Liver (tissue), 9 donors: ENCODE data around the gene AKR1C2. TPM values are rescaled to one million over a fixed set of nuclear protein-coding genes. Genes with fewer than 3 reads are reported as not detected.
"Not testable (repeated sequence)": the region's sequence is repeated elsewhere in the genome, so short reads cannot be mapped to it uniquely, and the experiment has no call there.

Experiments used
- DNase-seq: peaks from one replicate; pipeline ENCODE4 v3.0.0-alpha.2; 2017; ENCODE audit warnings: low spot score
- H3K27ac ChIP-seq, 2 donors: one replicate each; pipeline ENCODE4 v1.7.0; 2013; ENCODE audit warnings: inconsistent platforms in 2 of 2, low read length in 2 of 2, control low read depth in 1 of 2, low read depth in 1 of 2, mild to moderate bottlenecking in 1 of 2
- H3K27me3 ChIP-seq, 4 donors: one replicate each; pipeline versions ENCODE4 v1.6.1 to v1.7.0; 2013; ENCODE audit warnings: low read length in 3 of 4, inconsistent platforms in 1 of 4, mild to moderate bottlenecking in 1 of 4, moderate library complexity in 1 of 4; ENCODE audit not compliant: control insufficient read depth in 4 of 4, insufficient read depth in 4 of 4
- H3K36me3 ChIP-seq, 4 donors: one replicate each; pipeline versions ENCODE4 v1.6.1 to v1.7.0; 2013; ENCODE audit warnings: low read length in 3 of 4, mild to moderate bottlenecking in 3 of 4, low read depth in 1 of 4, moderate library complexity in 1 of 4; ENCODE audit not compliant: control insufficient read depth in 4 of 4, insufficient read depth in 3 of 4
- H3K4me1 ChIP-seq, 4 donors: one replicate each; pipeline versions ENCODE4 v1.6.1 to v1.7.0; 2013; ENCODE audit warnings: low read length in 3 of 4, mild to moderate bottlenecking in 3 of 4, moderate library complexity in 1 of 4; ENCODE audit not compliant: control insufficient read depth in 4 of 4, insufficient read depth in 4 of 4
- H3K4me3 ChIP-seq, 3 donors: one replicate each; pipeline versions ENCODE4 v1.6.1 to v1.7.0; 2013; ENCODE audit warnings: low read length in 3 of 3, control low read depth in 1 of 3, low read depth in 1 of 3, mild to moderate bottlenecking in 1 of 3
- H3K9ac ChIP-seq, 2 donors: one replicate each; pipeline ENCODE4 v1.7.0; 2013; ENCODE audit warnings: low read length in 2 of 2, mild to moderate bottlenecking in 2 of 2, moderate library complexity in 2 of 2, control low read depth in 1 of 2, low read depth in 1 of 2
- H3K9me3 ChIP-seq, 4 donors: one replicate each; pipeline versions ENCODE4 v1.6.1 to v1.7.0; 2013; ENCODE audit warnings: low read length in 3 of 4; ENCODE audit not compliant: control insufficient read depth in 4 of 4
- EGR1 ChIP-seq, 2 donors: IDR thresholded peaks; 2 replicates each; pipeline ENCODE4 v1.6.1; 2016 to 2018; ENCODE audit warnings: antibody characterized with exemption in 2 of 2, low read depth in 2 of 2
- FOXA2 ChIP-seq: IDR thresholded peaks from 2 replicates; pipeline ENCODE4 v1.6.1; 2016; ENCODE audit warnings: antibody characterized with exemption
- HNF4A ChIP-seq, 2 donors: conservative IDR thresholded peaks; 2 replicates each; pipeline ENCODE4 v1.6.1; 2016; ENCODE audit warnings: antibody characterized with exemption in 2 of 2, mild to moderate bottlenecking in 2 of 2
- JUND ChIP-seq, 2 donors: IDR thresholded peaks; 2 replicates each; pipeline ENCODE4 v1.6.1; 2016; ENCODE audit warnings: antibody characterized with exemption in 2 of 2
- RAD21 ChIP-seq, 2 donors: IDR thresholded peaks; 2 replicates each; pipeline ENCODE4 v1.6.1; 2016; ENCODE audit warnings: antibody characterized with exemption in 2 of 2, mild to moderate bottlenecking in 2 of 2
- RXRA ChIP-seq, 2 donors: IDR thresholded peaks; 2 replicates each; pipeline ENCODE4 v1.6.1; 2017 to 2018; ENCODE audit warnings: antibody characterized with exemption in 2 of 2, mild to moderate bottlenecking in 1 of 2
- SP1 ChIP-seq: IDR thresholded peaks from 2 replicates; pipeline ENCODE4 v1.6.1; 2018; ENCODE audit warnings: antibody characterized with exemption, mild to moderate bottlenecking
- TAF1 ChIP-seq: conservative IDR thresholded peaks from 2 replicates; pipeline ENCODE4 v1.6.1; 2016; ENCODE audit warnings: antibody characterized with exemption, mild to moderate bottlenecking
- YY1 ChIP-seq: IDR thresholded peaks from 2 replicates; pipeline ENCODE4 v1.6.1; 2016; ENCODE audit warnings: antibody characterized with exemption, mild to moderate bottlenecking
- WGBS: extraction: QIAGEN DNeasy Blood & Tissue Kit; methylation state at CpG from one replicate; pipeline ENCODE4 v1.1.7; 2013; 5-methylcytosine and 5-hydroxymethylcytosine counted together
- polyA plus RNA-seq, 2 donors: library from polyadenylated mRNA; stranded (reverse) in 1 of 2; unstranded in 1 of 2; fragments of 200-250 nt in 1 of 2; fragments of >200 nt in 1 of 2; fragmentation: Nextera tagmentation in 1 of 2; extraction: Ambion mirVana in 1 of 2; gene quantifications; one replicate each; pipeline versions ENCODE4 v1.2.1 to v1.2.3, GENCODE V29; 2013 to 2015
- total RNA-seq, 2 donors: library from RNA; depleted of rRNA; stranded (reverse); fragments of >200 nt; gene quantifications; one replicate each; pipeline ENCODE4 v1.2.3, GENCODE V29; 2014
- TF ChIP-seq, protein P1 (sequence below): IDR thresholded peaks from 2 replicates; pipeline ENCODE4 v1.6.1; 2016; ENCODE audit warnings: antibody characterized with exemption, mild to moderate bottlenecking
- TF ChIP-seq, protein P2 (sequence below): IDR thresholded peaks from 2 replicates; pipeline ENCODE4 v1.6.1; 2016; ENCODE audit warnings: antibody characterized with exemption
- TF ChIP-seq, protein P3 (sequence below): fragments of 150-350 bp; IDR thresholded peaks from 2 replicates; pipeline ENCODE4 v1.5.1; 2017; ENCODE audit warnings: improper control_type of control experiment, low read depth, low read length; ENCODE audit not compliant: missing input control
- donor health status: healthy.
- donor health status: healthy.
- donor health status: healthy.
- donor health status: healthy.
- donor health status: healthy.

The AKR1C2 gene
- total and polyA plus RNA-seq, 4 donors: 63.8 to 699 (median 162) TPM

DNA sequence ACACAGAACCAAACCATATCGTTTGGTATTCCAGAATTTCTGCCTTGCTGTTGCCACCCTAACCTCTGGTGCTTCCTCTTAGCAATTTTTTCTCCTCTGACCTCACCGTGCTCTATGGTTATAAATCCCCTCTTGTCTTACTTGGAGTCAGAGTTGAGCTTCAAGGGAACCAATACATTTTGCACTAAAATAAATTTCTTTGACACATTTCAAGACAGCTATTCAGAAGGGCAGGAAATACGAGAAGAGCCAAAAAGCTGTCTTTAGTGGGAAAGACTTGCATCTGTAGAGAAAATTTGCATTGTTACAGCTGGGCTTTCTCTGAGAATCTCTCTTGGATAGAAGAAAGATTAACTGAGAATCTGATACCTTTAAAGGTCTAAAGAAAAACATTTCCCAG, 14.5 kb upstream of the AKR1C2 start (continued):
- no peak for TF ChIP-seq TAF1
- TF ChIP-seq, protein P1, sequence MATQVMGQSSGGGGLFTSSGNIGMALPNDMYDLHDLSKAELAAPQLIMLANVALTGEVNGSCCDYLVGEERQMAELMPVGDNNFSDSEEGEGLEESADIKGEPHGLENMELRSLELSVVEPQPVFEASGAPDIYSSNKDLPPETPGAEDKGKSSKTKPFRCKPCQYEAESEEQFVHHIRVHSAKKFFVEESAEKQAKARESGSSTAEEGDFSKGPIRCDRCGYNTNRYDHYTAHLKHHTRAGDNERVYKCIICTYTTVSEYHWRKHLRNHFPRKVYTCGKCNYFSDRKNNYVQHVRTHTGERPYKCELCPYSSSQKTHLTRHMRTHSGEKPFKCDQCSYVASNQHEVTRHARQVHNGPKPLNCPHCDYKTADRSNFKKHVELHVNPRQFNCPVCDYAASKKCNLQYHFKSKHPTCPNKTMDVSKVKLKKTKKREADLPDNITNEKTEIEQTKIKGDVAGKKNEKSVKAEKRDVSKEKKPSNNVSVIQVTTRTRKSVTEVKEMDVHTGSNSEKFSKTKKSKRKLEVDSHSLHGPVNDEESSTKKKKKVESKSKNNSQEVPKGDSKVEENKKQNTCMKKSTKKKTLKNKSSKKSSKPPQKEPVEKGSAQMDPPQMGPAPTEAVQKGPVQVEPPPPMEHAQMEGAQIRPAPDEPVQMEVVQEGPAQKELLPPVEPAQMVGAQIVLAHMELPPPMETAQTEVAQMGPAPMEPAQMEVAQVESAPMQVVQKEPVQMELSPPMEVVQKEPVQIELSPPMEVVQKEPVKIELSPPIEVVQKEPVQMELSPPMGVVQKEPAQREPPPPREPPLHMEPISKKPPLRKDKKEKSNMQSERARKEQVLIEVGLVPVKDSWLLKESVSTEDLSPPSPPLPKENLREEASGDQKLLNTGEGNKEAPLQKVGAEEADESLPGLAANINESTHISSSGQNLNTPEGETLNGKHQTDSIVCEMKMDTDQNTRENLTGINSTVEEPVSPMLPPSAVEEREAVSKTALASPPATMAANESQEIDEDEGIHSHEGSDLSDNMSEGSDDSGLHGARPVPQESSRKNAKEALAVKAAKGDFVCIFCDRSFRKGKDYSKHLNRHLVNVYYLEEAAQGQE: no peak

DNA sequence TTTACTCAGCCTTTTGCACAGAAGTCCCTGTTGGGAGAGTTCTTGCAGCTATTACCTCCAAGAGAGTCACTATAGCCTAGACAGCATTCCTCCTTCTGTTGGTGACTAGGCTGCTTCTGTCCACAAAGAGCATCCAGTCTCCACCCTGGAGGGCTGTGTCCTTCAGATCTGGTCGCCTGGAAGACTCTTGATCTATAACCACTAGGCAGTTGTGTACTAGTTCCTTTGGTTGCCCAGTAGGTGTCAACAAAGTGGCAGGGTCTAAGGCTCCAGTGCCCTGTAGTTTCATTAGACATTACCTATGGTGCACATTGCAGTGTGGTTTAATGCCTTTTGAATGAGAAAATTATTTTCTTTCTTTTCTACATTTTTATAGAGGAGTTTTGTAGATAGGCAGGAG, 11.3 kb upstream of the AKR1C2 start:
- Histone ChIP-seq H3K36me3 (no peaks in the 10 kb centered on the region), H3K4me3 (no peak overlapping the region), H3K9ac (no peak overlapping the region), H3K9me3 (no peaks in the 10 kb centered on the region), H3K27me3 (no peaks in the 10 kb centered on the region), H3K4me1 (peaks cover 0 to 14% (median 7%) of the 10 kb centered on the region in 4 donors), H3K27ac (no peak overlapping the region)
- WGBS: 28% methylated on average over 1 of the region's 1 CpG
- TF ChIP-seq, protein P2, sequence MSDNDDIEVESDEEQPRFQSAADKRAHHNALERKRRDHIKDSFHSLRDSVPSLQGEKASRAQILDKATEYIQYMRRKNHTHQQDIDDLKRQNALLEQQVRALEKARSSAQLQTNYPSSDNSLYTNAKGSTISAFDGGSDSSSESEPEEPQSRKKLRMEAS: no peak
- no peak for TF ChIP-seq JUND (IDR thresholded peaks at IDR 0.05)
- no peak for TF ChIP-seq EGR1 (IDR thresholded peaks at IDR 0.05; ENCODE audit: low read depth in 2 of 2)
- TF ChIP-seq YY1: no peak
- no peak for TF ChIP-seq RXRA (IDR thresholded peaks at IDR 0.05)
- TF ChIP-seq, protein P3, sequence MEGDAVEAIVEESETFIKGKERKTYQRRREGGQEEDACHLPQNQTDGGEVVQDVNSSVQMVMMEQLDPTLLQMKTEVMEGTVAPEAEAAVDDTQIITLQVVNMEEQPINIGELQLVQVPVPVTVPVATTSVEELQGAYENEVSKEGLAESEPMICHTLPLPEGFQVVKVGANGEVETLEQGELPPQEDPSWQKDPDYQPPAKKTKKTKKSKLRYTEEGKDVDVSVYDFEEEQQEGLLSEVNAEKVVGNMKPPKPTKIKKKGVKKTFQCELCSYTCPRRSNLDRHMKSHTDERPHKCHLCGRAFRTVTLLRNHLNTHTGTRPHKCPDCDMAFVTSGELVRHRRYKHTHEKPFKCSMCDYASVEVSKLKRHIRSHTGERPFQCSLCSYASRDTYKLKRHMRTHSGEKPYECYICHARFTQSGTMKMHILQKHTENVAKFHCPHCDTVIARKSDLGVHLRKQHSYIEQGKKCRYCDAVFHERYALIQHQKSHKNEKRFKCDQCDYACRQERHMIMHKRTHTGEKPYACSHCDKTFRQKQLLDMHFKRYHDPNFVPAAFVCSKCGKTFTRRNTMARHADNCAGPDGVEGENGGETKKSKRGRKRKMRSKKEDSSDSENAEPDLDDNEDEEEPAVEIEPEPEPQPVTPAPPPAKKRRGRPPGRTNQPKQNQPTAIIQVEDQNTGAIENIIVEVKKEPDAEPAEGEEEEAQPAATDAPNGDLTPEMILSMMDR: peak; percentile 52
- TF ChIP-seq SP1: no peak
- no peak for TF ChIP-seq FOXA2
- peak; percentile 90 for TF ChIP-seq RAD21 (IDR thresholded peaks at IDR 0.05)
- peak; percentile 34 to 66 for TF ChIP-seq HNF4A (conservative IDR thresholded peaks at IDR 0.05)
- no peak for DNase-seq

DNA sequence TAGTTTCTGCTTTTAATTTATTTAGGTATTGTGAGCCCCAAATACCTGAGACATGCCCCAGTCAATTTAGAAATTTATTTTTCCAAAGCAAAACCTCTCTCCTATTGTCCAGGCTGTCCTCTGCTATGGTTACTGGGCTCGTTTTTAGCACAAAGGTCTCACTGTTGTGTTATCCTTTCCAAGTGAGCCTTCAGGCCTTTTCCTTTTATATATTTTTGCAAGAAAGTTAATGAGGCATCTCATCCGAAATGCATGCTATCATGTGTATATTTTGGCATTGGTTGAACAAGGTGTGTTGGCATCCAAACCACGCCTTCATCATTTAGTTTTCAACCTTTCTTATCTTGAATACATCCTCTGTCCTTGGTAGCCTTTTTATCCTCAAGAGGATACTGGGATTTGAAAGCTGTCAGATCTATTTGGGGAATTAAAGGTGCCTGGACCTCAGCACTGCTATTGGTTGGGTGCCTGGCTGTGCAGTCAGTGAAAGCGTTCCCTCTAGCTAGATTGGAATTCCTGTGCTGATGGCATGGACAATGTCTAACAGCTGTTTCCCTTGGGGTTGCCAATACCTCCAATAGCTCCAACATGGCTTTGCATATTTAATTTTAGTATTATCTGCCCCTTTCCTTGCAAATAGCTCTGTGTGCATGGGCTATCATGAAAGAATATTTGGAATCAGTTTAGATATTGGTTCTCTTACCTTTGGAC, 10.7 kb upstream of the AKR1C2 start:
- H3K4me3 ChIP-seq, H3K27me3 ChIP-seq, H3K9ac ChIP-seq, H3K36me3 ChIP-seq, DNase-seq, H3K27ac ChIP-seq, H3K9me3 ChIP-seq: not testable (repeated sequence)
- peaks cover 2 to 17% (median 6%) of the 10 kb centered on the region in 4 donors for H3K4me1 ChIP-seq
- 72% methylated on average over 4 of the region's 4 CpGs for WGBS
